GM12875 (cell line): ENCODE measurements around the gene MYBPHL.

Experiments
- H3K4me3 ChIP-seq: one replicate; pipeline ENCODE4 v1.5.1; 2011; ENCODE audit warnings: low read depth, low read length, control low read depth
- TF ChIP-seq, protein P1 (sequence below): IDR thresholded peaks from 2 replicates; pipeline ENCODE4 v1.5.1; 2011; ENCODE audit warnings: low read depth, mild to moderate bottlenecking, control low read depth, inconsistent platforms, low read length, moderate library complexity, borderline replicate concordance; ENCODE audit not compliant: insufficient read depth

MYBPHL gene

DNA sequence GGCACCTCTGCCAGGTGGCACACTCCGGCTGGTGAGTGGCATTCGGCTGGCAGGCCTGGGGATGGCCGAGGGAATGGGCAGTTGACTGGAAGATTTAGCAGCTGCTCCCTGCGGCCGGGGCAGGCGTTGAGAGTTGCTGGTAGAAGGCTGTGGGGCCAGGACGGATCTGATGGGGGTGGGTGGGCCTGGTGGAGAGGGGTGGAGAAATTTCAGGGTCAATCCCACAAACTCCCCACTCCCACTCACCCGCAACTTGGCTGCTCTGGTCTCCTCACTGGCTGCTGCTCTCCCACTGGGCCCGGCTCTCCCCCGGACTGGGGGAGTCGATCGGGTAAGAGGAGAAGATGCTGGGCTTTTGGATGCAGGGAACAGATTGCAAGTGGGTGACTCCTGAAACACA lies 25.9 kb downstream of the MYBPHL start:
- TF ChIP-seq, protein P1, sequence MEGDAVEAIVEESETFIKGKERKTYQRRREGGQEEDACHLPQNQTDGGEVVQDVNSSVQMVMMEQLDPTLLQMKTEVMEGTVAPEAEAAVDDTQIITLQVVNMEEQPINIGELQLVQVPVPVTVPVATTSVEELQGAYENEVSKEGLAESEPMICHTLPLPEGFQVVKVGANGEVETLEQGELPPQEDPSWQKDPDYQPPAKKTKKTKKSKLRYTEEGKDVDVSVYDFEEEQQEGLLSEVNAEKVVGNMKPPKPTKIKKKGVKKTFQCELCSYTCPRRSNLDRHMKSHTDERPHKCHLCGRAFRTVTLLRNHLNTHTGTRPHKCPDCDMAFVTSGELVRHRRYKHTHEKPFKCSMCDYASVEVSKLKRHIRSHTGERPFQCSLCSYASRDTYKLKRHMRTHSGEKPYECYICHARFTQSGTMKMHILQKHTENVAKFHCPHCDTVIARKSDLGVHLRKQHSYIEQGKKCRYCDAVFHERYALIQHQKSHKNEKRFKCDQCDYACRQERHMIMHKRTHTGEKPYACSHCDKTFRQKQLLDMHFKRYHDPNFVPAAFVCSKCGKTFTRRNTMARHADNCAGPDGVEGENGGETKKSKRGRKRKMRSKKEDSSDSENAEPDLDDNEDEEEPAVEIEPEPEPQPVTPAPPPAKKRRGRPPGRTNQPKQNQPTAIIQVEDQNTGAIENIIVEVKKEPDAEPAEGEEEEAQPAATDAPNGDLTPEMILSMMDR, result no peak
- no peak overlapping the region for H3K4me3 ChIP-seq

DNA sequence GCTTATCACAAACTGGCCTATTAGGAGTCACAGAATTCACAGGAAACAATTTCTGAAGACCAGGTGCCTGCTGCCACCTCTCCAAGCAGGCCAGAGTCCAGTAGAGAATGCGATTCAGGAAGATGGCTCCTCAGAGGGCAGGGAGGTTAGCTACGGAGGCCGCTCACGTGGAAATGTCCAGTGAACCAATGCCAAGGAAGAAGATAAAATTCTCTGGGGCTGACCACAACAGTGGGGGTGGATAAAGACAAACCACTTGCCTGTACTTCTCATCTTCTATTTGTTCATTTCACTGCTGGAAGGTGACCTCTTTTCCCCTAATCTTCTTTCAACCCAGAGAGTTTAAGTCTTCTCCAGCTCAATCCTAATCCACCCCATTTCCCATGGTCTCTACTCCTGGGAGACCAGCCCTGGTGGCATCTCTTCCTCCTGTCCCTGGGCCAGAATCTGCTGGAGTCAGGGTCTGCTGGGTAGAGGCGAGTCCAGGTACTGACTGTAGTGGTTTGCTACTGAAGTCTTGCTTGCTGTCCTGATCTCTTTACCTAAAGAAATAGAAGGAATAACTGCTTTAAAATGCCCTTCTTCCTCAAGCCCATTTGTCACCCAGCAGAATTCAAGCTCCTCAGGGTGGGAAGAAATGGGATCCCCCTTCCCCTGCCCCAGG lies 27.1 kb downstream of the MYBPHL start:
- no peak overlapping the region for H3K4me3 ChIP-seq
- TF ChIP-seq, protein P1, result no peak

DNA sequence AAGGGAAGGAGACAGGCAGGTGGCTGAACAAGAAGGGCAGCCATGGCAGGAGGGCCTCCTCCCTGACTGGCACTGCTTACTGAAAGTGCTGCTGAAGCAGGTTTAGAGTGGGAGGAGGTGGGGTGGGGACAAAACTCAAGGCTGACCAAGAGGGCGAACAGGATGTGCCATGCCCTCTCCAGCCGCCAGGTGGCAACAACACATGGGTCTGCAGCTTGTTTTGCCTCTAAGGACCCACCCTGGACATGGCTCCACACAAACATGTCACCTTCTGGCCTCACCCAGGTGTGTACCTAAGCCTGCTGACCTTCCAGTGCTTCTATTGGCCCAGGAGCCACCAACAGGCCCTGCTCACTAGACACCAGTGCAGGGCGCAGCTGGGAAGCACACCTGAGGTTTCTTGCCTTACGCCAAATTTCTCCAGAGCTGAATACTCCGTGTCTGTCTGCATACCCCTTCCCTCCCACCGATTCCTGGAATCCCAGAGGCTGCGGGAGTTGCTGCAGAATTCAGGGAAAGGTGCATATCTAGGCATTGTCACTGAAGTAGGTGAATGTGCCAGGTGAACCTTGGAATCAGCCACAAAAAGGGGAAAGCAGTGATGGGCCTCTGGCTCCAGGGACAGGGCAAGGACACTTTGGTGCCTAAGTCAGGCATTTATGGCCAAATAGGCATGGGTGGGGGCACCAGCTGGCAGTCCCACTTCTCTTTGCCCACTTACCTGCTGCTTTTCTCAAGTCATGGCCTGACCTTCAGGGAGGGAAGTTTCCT lies 29.2 kb downstream of the MYBPHL start:
- no peak overlapping the region for H3K4me3 ChIP-seq
- TF ChIP-seq, protein P1, result peak; percentile 97

DNA sequence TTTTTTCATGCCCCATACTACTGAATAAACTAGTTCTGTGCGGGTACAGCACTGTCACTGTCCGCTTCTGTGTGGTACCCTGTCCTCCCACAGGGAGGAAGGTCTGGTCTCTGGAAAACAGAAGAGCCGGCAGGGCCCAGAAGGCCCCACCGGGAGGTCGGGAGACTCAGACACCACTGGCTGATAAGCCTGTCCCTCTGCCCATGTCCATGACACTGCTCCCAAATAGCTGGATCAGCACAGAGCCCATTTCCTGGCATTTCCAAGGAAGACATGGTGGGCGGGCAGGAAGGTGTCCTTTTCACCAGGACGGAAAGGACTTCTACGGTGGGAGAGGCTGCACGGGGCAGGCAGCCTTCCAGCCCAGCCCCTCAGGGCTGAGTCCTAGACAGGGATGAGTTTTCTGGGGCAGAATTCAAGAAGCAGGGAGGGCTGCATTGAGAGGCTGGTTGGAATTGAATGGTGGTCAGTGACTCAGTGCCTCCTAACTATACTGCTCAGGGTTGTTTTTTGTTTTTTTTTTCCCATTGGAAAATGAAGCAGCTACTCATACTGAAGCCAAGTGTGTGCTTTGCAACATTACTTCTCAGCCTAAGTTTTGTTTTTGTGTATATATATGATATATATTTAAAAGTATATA lies 31.0 kb downstream of the MYBPHL start:
- no peak overlapping the region for H3K4me3 ChIP-seq

DNA sequence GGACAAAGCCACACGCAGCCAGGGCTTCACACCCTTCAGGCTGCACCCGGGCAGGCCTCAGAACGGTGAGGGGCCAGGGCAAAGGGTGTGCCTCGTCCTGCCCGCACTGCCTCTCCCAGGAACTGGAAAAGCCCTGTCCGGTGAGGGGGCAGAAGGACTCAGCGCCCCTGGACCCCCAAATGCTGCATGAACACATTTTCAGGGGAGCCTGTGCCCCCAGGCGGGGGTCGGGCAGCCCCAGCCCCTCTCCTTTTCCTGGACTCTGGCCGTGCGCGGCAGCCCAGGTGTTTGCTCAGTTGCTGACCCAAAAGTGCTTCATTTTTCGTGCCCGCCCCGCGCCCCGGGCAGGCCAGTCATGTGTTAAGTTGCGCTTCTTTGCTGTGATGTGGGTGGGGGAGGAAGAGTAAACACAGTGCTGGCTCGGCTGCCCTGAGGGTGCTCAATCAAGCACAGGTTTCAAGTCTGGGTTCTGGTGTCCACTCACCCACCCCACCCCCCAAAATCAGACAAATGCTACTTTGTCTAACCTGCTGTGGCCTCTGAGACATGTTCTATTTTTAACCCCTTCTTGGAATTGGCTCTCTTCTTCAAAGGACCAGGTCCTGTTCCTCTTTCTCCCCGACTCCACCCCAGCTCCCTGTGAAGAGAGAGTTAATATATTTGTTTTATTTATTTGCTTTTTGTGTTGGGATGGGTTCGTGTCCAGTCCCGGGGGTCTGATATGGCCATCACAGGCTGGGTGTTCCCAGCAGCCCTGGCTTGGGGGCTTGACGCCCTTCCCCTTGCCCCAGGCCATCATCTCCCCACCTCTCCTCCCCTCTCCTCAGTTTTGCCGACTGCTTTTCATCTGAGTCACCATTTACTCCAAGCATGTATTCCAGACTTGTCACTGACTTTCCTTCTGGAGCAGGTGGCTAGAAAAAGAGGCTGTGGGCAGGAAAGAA lies 32.0 kb downstream of the MYBPHL start:
- no peak overlapping the region for H3K4me3 ChIP-seq

More for the DNA sequence above, 31.0 kb downstream of the MYBPHL start:
- TF ChIP-seq, protein P1, result no peak

More for the DNA sequence above, 32.0 kb downstream of the MYBPHL start:
- TF ChIP-seq, protein P1, result no peak
